IMR-90 (cell line): ENCODE measurements around the gene TNRC18. TPM values are rescaled to one million over a fixed set of nuclear protein-coding genes. Genes with fewer than 3 reads are reported as not detected.

Experiments
- ATAC-seq: fragments of 200-7000 bp; cut with Tn5 transposase; 2 replicates; pipeline ENCODE4 v1.9.1; 2020; ENCODE audit warnings: low read depth, mild to moderate bottlenecking, moderate library complexity
- BruUV-seq: library from RNA; stranded (reverse); fragments of 400-500 nt; replicated peaks from 2 replicates; lab custom pipeline; 2021; lab: Mats Ljungman, UMichigan
- CTCF ChIA-PET: fragments of 300-600 bp; formaldehyde crosslinking; extraction: SDS; loops from one replicate; lab custom pipeline; 2021; ENCODE audit warnings: antibody characterized with exemption; lab: Yijun Ruan, JAX
- POLR2A ChIA-PET: fragments of 300-600 bp; sonication (Branson Sonifier 250); formaldehyde crosslinking; loops from one replicate; lab custom pipeline; 2022; ENCODE audit warnings: antibody characterized with exemption; ENCODE audit not compliant: unreplicated experiment; lab: Charles Lee
- DNase-seq: peaks from one replicate; pipeline ENCODE4 v3.0.0; 2013
- H2AFZ ChIP-seq: replicated peaks from 2 replicates; pipeline ENCODE3; 2013; ENCODE audit warnings: low read length, mild to moderate bottlenecking; ENCODE audit not compliant: poor library complexity
- H2AK5ac ChIP-seq: 2 replicates; pipeline ENCODE4 v1.6.1; 2013; ENCODE audit warnings: low read depth, low read length, inconsistent platforms
- H2AK9ac ChIP-seq: replicated peaks from 2 replicates; pipeline ENCODE3; 2013; ENCODE audit warnings: mild to moderate bottlenecking, low read depth, low read length, moderate library complexity; ENCODE audit not compliant: poor library complexity
- H2BK120ac ChIP-seq: 2 replicates; pipeline ENCODE4 v1.6.1; 2013; ENCODE audit warnings: low read depth, low read length, inconsistent platforms
- H2BK15ac ChIP-seq: 3 replicates; pipeline ENCODE4 v1.6.1; 2013; ENCODE audit warnings: low read depth, low read length, inconsistent platforms
- H2BK20ac ChIP-seq: 2 replicates; pipeline ENCODE4 v1.6.1; 2013; ENCODE audit warnings: low read depth, mild to moderate bottlenecking, inconsistent platforms, low read length, moderate library complexity
- H2BK5ac ChIP-seq: 2 replicates; pipeline ENCODE4 v1.6.1; 2013; ENCODE audit warnings: mild to moderate bottlenecking, low read depth, low read length, inconsistent platforms; ENCODE audit not compliant: poor library complexity, severe bottlenecking
- H3K14ac ChIP-seq: replicated peaks from 2 replicates; pipeline ENCODE4 v1.6.1; 2013; ENCODE audit warnings: low read depth, low read length, inconsistent platforms
- H3K18ac ChIP-seq: 2 replicates; pipeline ENCODE4 v1.6.1; 2013; ENCODE audit warnings: low read depth, low read length, control low read depth
- H3K23ac ChIP-seq: 2 replicates; pipeline ENCODE4 v1.6.1; 2013; ENCODE audit warnings: low read depth, low read length, inconsistent platforms
- H3K27ac ChIP-seq: 2 replicates; pipeline ENCODE4 v1.5.1; 2013; ENCODE audit warnings: mild to moderate bottlenecking, control low read depth, low read length; ENCODE audit not compliant: insufficient read depth
- H3K27me3 ChIP-seq: 2 replicates; pipeline ENCODE4 v1.6.1; 2013; ENCODE audit warnings: low read length; ENCODE audit not compliant: control insufficient read depth, insufficient read depth
- H3K36me3 ChIP-seq: 2 replicates; pipeline ENCODE4 v1.6.1; 2013; ENCODE audit warnings: low read length, mixed read lengths; ENCODE audit not compliant: control insufficient read depth, insufficient read depth
- H3K4ac ChIP-seq: 2 replicates; pipeline ENCODE4 v1.6.1; 2013; ENCODE audit warnings: low read depth, low read length, inconsistent platforms
- H3K4me1 ChIP-seq: 2 replicates; pipeline ENCODE4 v1.6.1; 2013; ENCODE audit warnings: low read length, mixed read lengths; ENCODE audit not compliant: control insufficient read depth, insufficient read depth
- H3K4me2 ChIP-seq: 2 replicates; pipeline ENCODE4 v1.6.1; 2013; ENCODE audit warnings: low read depth, mild to moderate bottlenecking, control low read depth, low read length, moderate library complexity
- H3K4me3 ChIP-seq: 2 replicates; pipeline ENCODE4 v1.5.1; 2013; ENCODE audit warnings: low read depth, mild to moderate bottlenecking, control low read depth, low read length, moderate library complexity; ENCODE audit not compliant: insufficient read depth
- H3K56ac ChIP-seq: 2 replicates; pipeline ENCODE4 v1.6.1; 2013; ENCODE audit warnings: low read length, inconsistent platforms; ENCODE audit not compliant: insufficient read depth; ENCODE audit errors: extremely low read depth
- H3K79me1 ChIP-seq, 2 experiments: 2 replicates each; pipeline ENCODE4 v1.6.1; 2013; ENCODE audit warnings: low read length in 2 of 2, inconsistent platforms in 1 of 2, low read depth in 1 of 2
- H3K9ac ChIP-seq: 2 replicates; pipeline ENCODE4 v1.6.1; 2013; ENCODE audit warnings: low read depth, low read length, control low read depth
- H3K9me1 ChIP-seq: 2 replicates; pipeline ENCODE4 v1.6.1; 2013; ENCODE audit warnings: low read length, inconsistent platforms; ENCODE audit not compliant: insufficient read depth
- H3K9me3 ChIP-seq: 2 replicates; pipeline ENCODE4 v1.6.1; 2013; ENCODE audit warnings: low read length; ENCODE audit not compliant: control insufficient read depth, insufficient read depth
- H4K20me1 ChIP-seq: 2 replicates; pipeline ENCODE4 v1.6.1; 2013; ENCODE audit warnings: low read length, inconsistent platforms; ENCODE audit not compliant: insufficient read depth
- H4K5ac ChIP-seq: 2 replicates; pipeline ENCODE4 v1.6.1; 2013; ENCODE audit warnings: mild to moderate bottlenecking, low read depth, low read length, control low read depth
- H4K8ac ChIP-seq, 2 experiments: 2 replicates each; pipeline ENCODE4 v1.6.1; 2013; ENCODE audit warnings: low read depth in 2 of 2, low read length in 2 of 2, control low read depth in 1 of 2, inconsistent platforms in 1 of 2
- H4K91ac ChIP-seq: 2 replicates; pipeline ENCODE4 v1.6.1; 2013; ENCODE audit warnings: low read depth, low read length, inconsistent platforms; ENCODE audit not compliant: insufficient read depth
- MAFK ChIP-seq: IDR thresholded peaks from 2 replicates; pipeline ENCODE4 v1.6.1; 2012; ENCODE audit warnings: low read depth, low read length, improper control_type of control experiment
- MAZ ChIP-seq: IDR thresholded peaks from 2 replicates; pipeline ENCODE4 v1.6.1; 2012; ENCODE audit warnings: low read depth, mild to moderate bottlenecking, low read length, improper control_type of control experiment, moderate library complexity, borderline replicate concordance
- MXI1 ChIP-seq: IDR thresholded peaks from 2 replicates; pipeline ENCODE4 v1.6.1; 2012; ENCODE audit warnings: low read depth, mild to moderate bottlenecking, low read length, moderate library complexity, borderline replicate concordance
- POLR2A ChIP-seq: IDR thresholded peaks from 2 replicates; pipeline ENCODE4 v1.6.1; 2012; ENCODE audit warnings: mild to moderate bottlenecking, low read depth, low read length
- RCOR1 ChIP-seq: IDR thresholded peaks from 2 replicates; pipeline ENCODE4 v1.6.1; 2012; ENCODE audit warnings: mild to moderate bottlenecking, low read length, improper control_type of control experiment; ENCODE audit not compliant: insufficient replicate concordance
- RFX5 ChIP-seq: IDR thresholded peaks from 2 replicates; pipeline ENCODE4 v1.8.0; 2012; ENCODE audit warnings: low read depth, mild to moderate bottlenecking, low read length, moderate library complexity
- SMC3 ChIP-seq: fragments of 150-350 bp; IDR thresholded peaks from 2 replicates; pipeline ENCODE4 v1.6.1; 2016; ENCODE audit warnings: low read depth, mild to moderate bottlenecking, antibody characterized with exemption, low read length, moderate library complexity
- USF2 ChIP-seq: fragments of 150-350 bp; IDR thresholded peaks from 2 replicates; pipeline ENCODE4 v1.6.1; 2017; ENCODE audit warnings: mild to moderate bottlenecking, antibody characterized with exemption, low read length, low read depth
- WGBS, 2 experiments: methylation state at CpG; one replicate each; pipeline versions ENCODE4 v1.1.5 to v1.1.7; 2013; ENCODE audit warnings: missing lambda C conversion rate in 2 of 2; ENCODE audit not compliant: insufficient read length in 1 of 2; ENCODE audit errors: extremely low coverage in 2 of 2; 5-methylcytosine and 5-hydroxymethylcytosine counted together
- dilution Hi-C: fragments of 300-500 bp; cut with HindIII; formaldehyde crosslinking; loops from one replicate; pipeline ENCODE4 v1.14.3; 2018; ENCODE audit warnings: low sequenced_read_pairs; ENCODE audit not compliant: unreplicated experiment
- in situ Hi-C: fragments of 300-500 bp; cut with MboI; formaldehyde crosslinking; loops from 3 replicates; pipeline ENCODE4 v1.14.3; 2019; ENCODE audit warnings: low sequenced_read_pairs, inconsistent platforms, mixed read lengths
- intact Hi-C: fragments of 100-400 bp; cut with micrococcal nuclease; formaldehyde crosslinking; loops from 2 replicates; pipeline ENCODE4 v1.10.0; 2022
- polyA plus RNA-seq, 3 experiments: library from polyadenylated mRNA; depleted of rRNA; stranded (reverse); fragments of >200 nt; gene quantifications; 2 replicates each; pipeline ENCODE4 v1.2.3, GENCODE V29; 2012; ENCODE audit warnings: low replicate concordance in 1 of 3
- total RNA-seq: library from RNA; depleted of rRNA; stranded (reverse); fragments of >200 nt; gene quantifications from 2 replicates; pipeline ENCODE4 v1.2.3, GENCODE V29; 2012
- TF ChIP-seq, protein P1 (sequence below): fragments of 150-350 bp; IDR thresholded peaks from 2 replicates; pipeline ENCODE4 v1.6.1; 2016; ENCODE audit warnings: low read depth, mild to moderate bottlenecking, low read length, moderate library complexity, borderline replicate concordance

The TNRC18 gene
- total and polyA plus RNA-seq, 2 of the 4 experiments (the other 2 are of a cell fraction): 4.7 to 29.6 TPM

DNA sequence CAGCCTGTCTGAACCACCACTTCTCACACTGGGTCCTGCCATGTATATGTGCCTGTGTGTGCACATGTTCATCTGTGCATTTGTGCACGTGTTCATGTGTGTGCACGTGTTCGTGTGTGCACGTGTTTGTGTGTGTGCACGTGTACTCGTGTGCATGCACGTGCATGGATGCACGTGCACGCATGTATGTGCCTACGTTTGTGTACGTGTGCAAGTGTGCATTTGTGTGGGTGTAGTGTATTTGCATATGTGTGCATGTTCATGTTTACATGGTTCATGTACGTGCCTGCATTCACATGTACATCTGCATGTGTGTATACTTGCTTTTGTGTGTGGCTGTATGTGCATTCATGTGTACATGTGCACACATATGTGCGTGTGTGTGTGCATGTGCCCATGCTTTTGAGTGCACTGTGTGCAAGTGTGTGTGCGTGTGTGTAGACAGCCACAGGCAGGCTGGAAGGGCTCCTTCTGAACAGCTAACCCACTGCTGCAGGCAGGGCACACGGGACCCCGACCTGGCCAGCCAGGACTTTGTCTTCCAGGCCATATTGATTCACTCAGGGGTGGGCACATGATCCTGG is 112.7 kb downstream of the TNRC18 start:
- Histone ChIP-seq H3K9me1 (peaks cover 5% of the 10 kb centered on the region), H2BK20ac (no peak overlapping the region), H3K4me1 (no peaks in the 10 kb centered on the region), H3K36me3 (peaks cover 57% of the 10 kb centered on the region), H4K91ac (no peak overlapping the region), H2BK15ac (no peak overlapping the region), H4K20me1 (peaks cover 6% of the 10 kb centered on the region; the same call in 1 of the 2 replicates), H3K4me2 (no peak overlapping the region), H3K4ac (no peak overlapping the region), H4K8ac (no peak overlapping the region), H3K27me3 (no peaks in the 10 kb centered on the region), H2AK9ac (no peak overlapping the region), H3K14ac (no peak overlapping the region), H2AK5ac (no peak overlapping the region), H3K9me3 (no peaks in the 10 kb centered on the region), H3K27ac (no peak overlapping the region), H3K79me1 (peaks cover 5% of the 10 kb centered on the region in 2 experiments; a peak in 3 of 4 replicates), H3K56ac (no peak overlapping the region), H2AFZ (no peak overlapping the region), H3K4me3 (no peak overlapping the region), H2BK120ac (no peak overlapping the region), H4K5ac (no peak overlapping the region), H3K9ac (no peak overlapping the region), H3K18ac (no peak overlapping the region), H2BK5ac (no peak overlapping the region), H3K23ac (no peak overlapping the region)
- intact Hi-C loops (no loop called here), in situ Hi-C loops (no loop called here), dilution Hi-C loops (no loop called here)
- TF ChIP-seq RCOR1 (no peak), RFX5 (no peak), MXI1 (no peak), POLR2A (no peak), MAZ (no peak), USF2 (no peak), MAFK (no peak), SMC3 (no peak)
- TF ChIP-seq, protein P1, sequence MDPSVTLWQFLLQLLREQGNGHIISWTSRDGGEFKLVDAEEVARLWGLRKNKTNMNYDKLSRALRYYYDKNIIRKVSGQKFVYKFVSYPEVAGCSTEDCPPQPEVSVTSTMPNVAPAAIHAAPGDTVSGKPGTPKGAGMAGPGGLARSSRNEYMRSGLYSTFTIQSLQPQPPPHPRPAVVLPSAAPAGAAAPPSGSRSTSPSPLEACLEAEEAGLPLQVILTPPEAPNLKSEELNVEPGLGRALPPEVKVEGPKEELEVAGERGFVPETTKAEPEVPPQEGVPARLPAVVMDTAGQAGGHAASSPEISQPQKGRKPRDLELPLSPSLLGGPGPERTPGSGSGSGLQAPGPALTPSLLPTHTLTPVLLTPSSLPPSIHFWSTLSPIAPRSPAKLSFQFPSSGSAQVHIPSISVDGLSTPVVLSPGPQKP: no peak
- no TSS peak for BruUV-seq
- ChIA-PET CTCF (no interaction called here), POLR2A (no interaction called here)
- WGBS, 2 experiments: 99% methylated on average over 15 of the region's 16 CpGs; no CpG with 5 or more reads in 1 of the 2 experiments
- DNase-seq: no peak
- no peak for ATAC-seq
